IPS DF 6.9 (cell line): Measurements from ENCODE around the gene PER1.

Experiments
- DNase-seq: peaks from one replicate; pipeline ENCODE4 v3.0.0-alpha.2; 2013; ENCODE audit warnings: low read depth, low spot score
- H3K27ac ChIP-seq: one replicate; pipeline ENCODE4 v1.5.1; 2013; ENCODE audit warnings: low read length, control low read depth
- H3K27me3 ChIP-seq: 2 replicates; pipeline ENCODE4 v1.6.1; 2013; ENCODE audit warnings: mild to moderate bottlenecking, low read length; ENCODE audit not compliant: control insufficient read depth, insufficient read depth
- H3K36me3 ChIP-seq: 2 replicates; pipeline ENCODE4 v1.6.1; 2013; ENCODE audit warnings: low read length; ENCODE audit not compliant: control insufficient read depth, insufficient read depth
- H3K4me1 ChIP-seq: 2 replicates; pipeline ENCODE4 v1.6.1; 2013; ENCODE audit warnings: low read length; ENCODE audit not compliant: control insufficient read depth, insufficient read depth
- H3K4me3 ChIP-seq: 2 replicates; pipeline ENCODE4 v1.5.1; 2013; ENCODE audit warnings: mild to moderate bottlenecking, low read length
- H3K9me3 ChIP-seq: 2 replicates; pipeline ENCODE4 v1.6.1; 2013; ENCODE audit warnings: low read length, inconsistent platforms; ENCODE audit not compliant: control insufficient read depth, insufficient read depth
- WGBS: extraction: QIAGEN DNeasy Blood & Tissue Kit; methylation state at CpG from one replicate; pipeline ENCODE4 v1.1.7; 2013; ENCODE audit warnings: mixed read lengths, missing lambda C conversion rate; ENCODE audit not compliant: insufficient read length, insufficient coverage; 5-methylcytosine and 5-hydroxymethylcytosine counted together

PER1 gene

DNA sequence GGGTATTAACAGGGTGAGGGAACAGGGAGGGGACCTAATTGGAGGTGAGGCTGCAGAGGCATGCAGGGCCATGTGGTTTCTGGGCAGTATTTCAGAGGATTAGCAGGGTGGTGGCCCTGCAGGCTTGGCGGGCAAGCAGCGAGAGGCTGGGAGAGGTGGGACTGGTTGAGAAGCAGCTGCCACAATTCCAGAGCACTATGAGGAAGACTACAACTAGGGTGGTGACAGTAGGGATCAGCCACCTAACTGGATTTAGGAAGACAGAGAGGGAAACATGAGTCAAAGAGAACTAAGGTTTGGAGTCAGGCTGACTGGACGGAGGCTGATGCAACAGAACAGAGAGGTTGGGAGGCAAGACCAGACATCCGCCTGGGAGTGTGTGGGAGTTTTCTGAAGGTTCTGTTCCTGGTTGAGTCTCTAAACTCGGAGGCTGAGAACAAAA lies 46.2 kb downstream of the PER1 start:
- no peak overlapping the region for H3K27ac ChIP-seq
- no CpG with 5 or more reads among the region's 5 CpGs for WGBS
- H3K36me3 ChIP-seq = no peaks in the 10 kb centered on the region; the same call in 1 of the 2 replicates
- H3K4me1 ChIP-seq = 0 out of 2 replicates have a peak, but pooled peaks cover 1% of the 10 kb centered on the region
- no peak overlapping the region for H3K4me3 ChIP-seq
- H3K9me3 ChIP-seq = no peaks in the 10 kb centered on the region
- H3K27me3 ChIP-seq = peaks cover 3% of the 10 kb centered on the region; the same call in 1 of the 2 replicates
- no peak for DNase-seq

DNA sequence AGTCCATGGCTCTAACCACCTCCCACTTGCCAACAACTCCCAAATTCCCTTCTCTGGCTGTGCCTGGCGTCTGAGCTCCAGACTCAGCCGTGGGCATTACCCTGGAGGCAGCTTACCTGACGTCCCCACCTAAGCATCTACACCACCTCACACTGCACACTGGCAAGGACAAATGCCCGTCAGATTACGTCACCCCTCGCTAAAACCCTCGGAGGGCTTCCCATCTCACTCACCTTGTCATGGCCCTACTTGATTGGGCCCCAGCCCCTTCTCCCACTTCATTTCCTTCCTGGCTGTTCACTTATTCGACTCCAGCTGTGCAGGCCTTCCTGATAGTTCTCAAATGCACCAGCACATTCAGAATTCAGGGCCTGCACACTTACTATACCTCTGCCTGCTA lies 47.3 kb downstream of the PER1 start:
- H3K27ac ChIP-seq = no peak overlapping the region
- no CpG with 5 or more reads among the region's 8 CpGs for WGBS

DNA sequence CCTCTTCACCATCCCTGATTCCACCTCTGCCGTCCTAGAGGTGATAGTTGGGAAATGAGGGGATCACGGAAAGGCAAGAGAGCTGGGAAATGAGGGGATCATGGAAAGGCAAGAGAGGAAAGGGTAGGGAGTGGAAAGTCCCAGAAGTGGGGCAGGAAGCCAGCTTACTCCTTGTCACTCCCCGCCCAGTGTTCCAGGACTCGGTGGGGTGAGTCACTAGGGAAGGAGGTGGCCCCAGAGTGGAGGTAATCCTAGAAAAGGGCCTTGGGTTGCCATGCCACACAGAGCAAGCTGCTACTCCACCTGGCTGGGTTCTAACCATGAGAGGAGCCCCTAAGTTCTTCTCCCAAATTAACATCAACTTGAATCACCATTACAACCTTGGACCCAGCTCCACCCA lies 48.7 kb downstream of the PER1 start:
- H3K27ac ChIP-seq = no peak overlapping the region
- H3K4me3 ChIP-seq = no peak overlapping the region
- no peak for DNase-seq
- no peaks in the 10 kb centered on the region for H3K4me1 ChIP-seq
- WGBS = no CpG with 5 or more reads among the region's 4 CpGs
- no peaks in the 10 kb centered on the region for H3K9me3 ChIP-seq
- H3K27me3 ChIP-seq = no peaks in the 10 kb centered on the region
- H3K36me3 ChIP-seq = no peaks in the 10 kb centered on the region

More for the DNA sequence above, 47.3 kb downstream of the PER1 start:
- Histone ChIP-seq H3K4me1 (no peaks in the 10 kb centered on the region), H3K27me3 (peaks cover 1% of the 10 kb centered on the region; the same call in 1 of the 2 replicates), H3K4me3 (no peak overlapping the region), H3K9me3 (no peaks in the 10 kb centered on the region), H3K36me3 (no peaks in the 10 kb centered on the region; the same call in 1 of the 2 replicates)
- DNase-seq = no peak

- WGBS = no CpG with 5 or more reads among the region's 6 CpGs
- H3K4me3 ChIP-seq = no peak overlapping the region
Observed at GRCh38 chr17:8101721-8102120, 50.5 kb downstream of the PER1 start.

DNA sequence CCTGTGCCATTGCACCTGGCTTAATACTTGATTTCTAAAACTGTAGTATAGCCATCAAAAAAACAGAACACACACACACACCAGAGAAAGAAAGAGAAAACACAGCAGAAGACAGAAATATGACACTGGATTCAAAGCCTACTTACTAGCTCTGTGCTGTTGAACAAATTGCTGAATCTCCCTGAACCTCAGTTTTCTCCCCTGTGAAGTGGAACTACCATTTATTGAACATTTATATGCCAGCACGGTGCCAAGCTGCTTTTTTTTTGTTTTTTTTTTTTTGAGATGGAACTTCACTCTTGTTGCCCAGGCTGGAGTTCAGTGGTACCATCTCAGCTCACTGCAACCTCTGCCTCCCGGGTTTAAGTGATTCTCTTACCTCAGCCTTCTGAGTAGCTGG lies 51.4 kb downstream of the PER1 start:
- H3K4me1 ChIP-seq = no peaks in the 10 kb centered on the region
- no CpG with 5 or more reads among the region's 2 CpGs for WGBS
- H3K36me3 ChIP-seq = no peaks in the 10 kb centered on the region
- no peaks in the 10 kb centered on the region for H3K9me3 ChIP-seq
- no peak overlapping the region for H3K27ac ChIP-seq
- no peak overlapping the region for H3K4me3 ChIP-seq
- DNase-seq = no peak
- no peaks in the 10 kb centered on the region for H3K27me3 ChIP-seq

More at GRCh38 chr17:8101721-8102120, 50.5 kb downstream of the PER1 start:
- Histone ChIP-seq H3K27ac (no peak overlapping the region), H3K4me1 (no peaks in the 10 kb centered on the region), H3K27me3 (no peaks in the 10 kb centered on the region), H3K36me3 (no peaks in the 10 kb centered on the region), H3K9me3 (no peaks in the 10 kb centered on the region)
- no peak for DNase-seq

GRCh38 chr17:8100111-8100510 lies 52.1 kb downstream of the PER1 start:
- WGBS = no CpG with 5 or more reads among the region's 2 CpGs
- H3K9me3 ChIP-seq = no peaks in the 10 kb centered on the region
- no peak overlapping the region for H3K27ac ChIP-seq
- H3K4me1 ChIP-seq = no peaks in the 10 kb centered on the region
- H3K27me3 ChIP-seq = no peaks in the 10 kb centered on the region
- no peak for DNase-seq
- H3K36me3 ChIP-seq = no peaks in the 10 kb centered on the region
- no peak overlapping the region for H3K4me3 ChIP-seq

- no CpG with 5 or more reads among the region's 8 CpGs for WGBS
- Histone ChIP-seq H3K27ac (no peak overlapping the region), H3K4me3 (no peak overlapping the region), H3K4me1 (no peaks in the 10 kb centered on the region), H3K9me3 (no peaks in the 10 kb centered on the region), H3K36me3 (no peaks in the 10 kb centered on the region), H3K27me3 (no peaks in the 10 kb centered on the region)
- DNase-seq = no peak
Observed at GRCh38 chr17:8096541-8096940, 55.7 kb downstream of the PER1 start.

GRCh38 chr17:8095361-8095760 lies 56.8 kb downstream of the PER1 start:
- Histone ChIP-seq H3K36me3 (no peaks in the 10 kb centered on the region), H3K9me3 (no peaks in the 10 kb centered on the region), H3K27me3 (no peaks in the 10 kb centered on the region), H3K4me1 (no peaks in the 10 kb centered on the region), H3K4me3 (no peak overlapping the region), H3K27ac (no peak overlapping the region)
- WGBS = no CpG with 5 or more reads among the region's 6 CpGs
- DNase-seq = no peak

GRCh38 chr17:8091033-8091687 lies 61.0 kb downstream of the PER1 start:
- Histone ChIP-seq H3K9me3 (no peaks in the 10 kb centered on the region), H3K27ac (no peak overlapping the region), H3K4me1 (no peaks in the 10 kb centered on the region), H3K4me3 (no peak overlapping the region), H3K27me3 (no peaks in the 10 kb centered on the region), H3K36me3 (no peaks in the 10 kb centered on the region)
- WGBS = no CpG with 5 or more reads among the region's 9 CpGs
- DNase-seq = no peak
